ENCODE results near the gene TMEM145. TPM values are rescaled to one million over a fixed set of nuclear protein-coding genes. Genes with fewer than 3 reads are reported as not detected.

Gene TMEM145
- total and polyA plus RNA-seq, 2 donors (not counting 1 experiment from before 2014, with no cell fraction given): 0.05 to 0.83 TPM

GRCh38 chr19:42284066-42284501 lies 29.0 kb upstream of the TMEM145 start:
- Histone ChIP-seq H3K27me3 (ENCODE audit: control insufficient read depth, insufficient read depth, low read length) (no peaks in the 10 kb centered on the region), H3K27ac (ENCODE audit: insufficient read depth, low read length) (peak overlapping the region; percentile 27), H3K4me1 (ENCODE audit: control insufficient read depth, extremely low read depth, insufficient read depth, low read length) (peaks cover 44% of the 10 kb centered on the region), H3K9me3 (ENCODE audit: control insufficient read depth, insufficient read depth, low read depth, low read length) (no peaks in the 10 kb centered on the region), H4K20me1 (ENCODE audit: control insufficient read depth, extremely low read depth, insufficient read depth, low read length) (no peaks in the 10 kb centered on the region), H3K79me2 (ENCODE audit: control insufficient read depth, insufficient read depth, low read length) (peaks cover 37% of the 10 kb centered on the region), H3K4me2 (ENCODE audit: extremely low read depth, insufficient read depth, low read length) (no peak overlapping the region), H2AFZ (ENCODE audit: low read length) (no peak overlapping the region), H3K4me3 (replicated peaks in 1 of 4; ENCODE audit: control extremely low read depth in 1 of 4, insufficient read depth in 1 of 4, low read depth in 3 of 4, low read length in 4 of 4) (peak overlapping the region in 2 of 4 experiments; percentile 41), H3K9ac (ENCODE audit: insufficient read depth, low read length) (peak overlapping the region; percentile 84), H3K36me3 (ENCODE audit: control insufficient read depth, insufficient read depth, low read length) (peaks cover 20% of the 10 kb centered on the region)
- TF ChIP-seq EZH2 (IDR thresholded peaks at IDR 0.05; ENCODE audit: low read length, missing control alignments) (no peak), CTCF (conservative IDR thresholded peaks at IDR 0.05 in 1 of 2, IDR thresholded peaks at IDR 0.05 in 1 of 2; ENCODE audit: low read depth in 1 of 2, low read length in 2 of 2) (no peak)
- peak; percentile 70 to 76 for DNase-seq (ENCODE audit: low read depth in 2 of 2)

- no peak for DNase-seq (ENCODE audit: low read depth in 2 of 2)
- Histone ChIP-seq H3K4me1 (ENCODE audit: control insufficient read depth, extremely low read depth, insufficient read depth, low read length) (peaks cover 39% of the 10 kb centered on the region), H3K27me3 (ENCODE audit: control insufficient read depth, insufficient read depth, low read length) (no peaks in the 10 kb centered on the region), H3K4me2 (ENCODE audit: extremely low read depth, insufficient read depth, low read length) (peak overlapping the region; percentile 99), H3K27ac (ENCODE audit: insufficient read depth, low read length) (peak overlapping the region; percentile 65), H2AFZ (ENCODE audit: low read length) (no peak overlapping the region), H3K9me3 (ENCODE audit: control insufficient read depth, insufficient read depth, low read depth, low read length) (no peaks in the 10 kb centered on the region), H4K20me1 (ENCODE audit: control insufficient read depth, extremely low read depth, insufficient read depth, low read length) (no peaks in the 10 kb centered on the region), H3K79me2 (ENCODE audit: control insufficient read depth, insufficient read depth, low read length) (peaks cover 35% of the 10 kb centered on the region), H3K9ac (ENCODE audit: insufficient read depth, low read length) (peak overlapping the region; percentile 66), H3K36me3 (ENCODE audit: control insufficient read depth, insufficient read depth, low read length) (peaks cover 22% of the 10 kb centered on the region), H3K4me3 (replicated peaks in 1 of 4; ENCODE audit: control extremely low read depth in 1 of 4, insufficient read depth in 1 of 4, low read depth in 3 of 4, low read length in 4 of 4) (peak overlapping the region; percentile 73 to 82 (median 81))
- no peak for TF ChIP-seq CTCF (conservative IDR thresholded peaks at IDR 0.05 in 1 of 2, IDR thresholded peaks at IDR 0.05 in 1 of 2; ENCODE audit: low read depth in 1 of 2, low read length in 2 of 2)
- TF ChIP-seq EZH2 (IDR thresholded peaks at IDR 0.05; ENCODE audit: low read length, missing control alignments): no peak
These were observed 28.3 kb upstream of the TMEM145 start for GRCh38 chr19:42284591-42285341.

- Histone ChIP-seq H3K9me3 (ENCODE audit: control insufficient read depth, insufficient read depth, low read depth, low read length) (no peaks in the 10 kb centered on the region), H3K4me1 (ENCODE audit: control insufficient read depth, extremely low read depth, insufficient read depth, low read length) (peaks cover 39% of the 10 kb centered on the region), H3K79me2 (ENCODE audit: control insufficient read depth, insufficient read depth, low read length) (peaks cover 35% of the 10 kb centered on the region), H3K27ac (ENCODE audit: insufficient read depth, low read length) (peak overlapping the region; percentile 65), H2AFZ (ENCODE audit: low read length) (no peak overlapping the region), H3K9ac (ENCODE audit: insufficient read depth, low read length) (peak overlapping the region; percentile 23), H3K4me2 (ENCODE audit: extremely low read depth, insufficient read depth, low read length) (peak overlapping the region; percentile 99), H3K27me3 (ENCODE audit: control insufficient read depth, insufficient read depth, low read length) (no peaks in the 10 kb centered on the region), H3K4me3 (replicated peaks in 1 of 4; ENCODE audit: control extremely low read depth in 1 of 4, insufficient read depth in 1 of 4, low read depth in 3 of 4, low read length in 4 of 4) (peak overlapping the region; percentile 73 to 82 (median 81)), H3K36me3 (ENCODE audit: control insufficient read depth, insufficient read depth, low read length) (peaks cover 28% of the 10 kb centered on the region), H4K20me1 (ENCODE audit: control insufficient read depth, extremely low read depth, insufficient read depth, low read length) (no peaks in the 10 kb centered on the region)
- no peak for DNase-seq (ENCODE audit: low read depth in 2 of 2)
- TF ChIP-seq EZH2 (IDR thresholded peaks at IDR 0.05; ENCODE audit: low read length, missing control alignments): no peak
- TF ChIP-seq CTCF (conservative IDR thresholded peaks at IDR 0.05 in 1 of 2, IDR thresholded peaks at IDR 0.05 in 1 of 2; ENCODE audit: low read depth in 1 of 2, low read length in 2 of 2): no peak
These were observed 27.6 kb upstream of the TMEM145 start for GRCh38 chr19:42285541-42285941.

Data from fibroblast of lung (primary cell).